ENCODE measurements around the gene CHURC1.

GRCh38 chr14:64875350-64875749 lies 38.9 kb upstream of the CHURC1 start:
- TF ChIP-seq EZH2 (IDR thresholded peaks at IDR 0.05; ENCODE audit: low read depth, low read length, severe bottlenecking) (no peak), RAD21 (IDR thresholded peaks at IDR 0.05 in 1 of 2, conservative IDR thresholded peaks at IDR 0.05 in 1 of 2; ENCODE audit: low read depth in 2 of 2, low read length in 2 of 2) (no peak), RFX5 (IDR thresholded peaks at IDR 0.05; ENCODE audit: borderline replicate concordance, low read depth, low read length) (no peak), POLR2AphosphoS5 (IDR thresholded peaks at IDR 0.05; ENCODE audit: low read depth, low read length) (no peak), SP4 (IDR thresholded peaks at IDR 0.05; ENCODE audit: low read length) (no peak), HDAC2 (IDR thresholded peaks at IDR 0.05; ENCODE audit: borderline replicate concordance in 1 of 2, low read depth in 2 of 2, low read length in 2 of 2) (no peak), TBP (IDR thresholded peaks at IDR 0.05; ENCODE audit: low read depth, low read length) (no peak), KDM1A (IDR thresholded peaks at IDR 0.05; ENCODE audit: borderline replicate concordance, low read length) (no peak), POLR2A (IDR thresholded peaks at IDR 0.05; ENCODE audit: control extremely low read depth in 1 of 2, low read depth in 2 of 2, low read length in 2 of 2) (no peak), TAF1 (IDR thresholded peaks at IDR 0.05; ENCODE audit: low read depth, low read length) (no peak), BACH1 (IDR thresholded peaks at IDR 0.05; ENCODE audit: low read length) (no peak), ZNF274 (IDR thresholded peaks at IDR 0.05; ENCODE audit: borderline replicate concordance, extremely low read depth, low read length) (no peak)
- TF ChIP-seq, protein P1, sequence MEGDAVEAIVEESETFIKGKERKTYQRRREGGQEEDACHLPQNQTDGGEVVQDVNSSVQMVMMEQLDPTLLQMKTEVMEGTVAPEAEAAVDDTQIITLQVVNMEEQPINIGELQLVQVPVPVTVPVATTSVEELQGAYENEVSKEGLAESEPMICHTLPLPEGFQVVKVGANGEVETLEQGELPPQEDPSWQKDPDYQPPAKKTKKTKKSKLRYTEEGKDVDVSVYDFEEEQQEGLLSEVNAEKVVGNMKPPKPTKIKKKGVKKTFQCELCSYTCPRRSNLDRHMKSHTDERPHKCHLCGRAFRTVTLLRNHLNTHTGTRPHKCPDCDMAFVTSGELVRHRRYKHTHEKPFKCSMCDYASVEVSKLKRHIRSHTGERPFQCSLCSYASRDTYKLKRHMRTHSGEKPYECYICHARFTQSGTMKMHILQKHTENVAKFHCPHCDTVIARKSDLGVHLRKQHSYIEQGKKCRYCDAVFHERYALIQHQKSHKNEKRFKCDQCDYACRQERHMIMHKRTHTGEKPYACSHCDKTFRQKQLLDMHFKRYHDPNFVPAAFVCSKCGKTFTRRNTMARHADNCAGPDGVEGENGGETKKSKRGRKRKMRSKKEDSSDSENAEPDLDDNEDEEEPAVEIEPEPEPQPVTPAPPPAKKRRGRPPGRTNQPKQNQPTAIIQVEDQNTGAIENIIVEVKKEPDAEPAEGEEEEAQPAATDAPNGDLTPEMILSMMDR (IDR thresholded peaks at IDR 0.05; ENCODE audit: control extremely low read depth in 1 of 3, insufficient read depth in 1 of 3, low read depth in 1 of 3, low read length in 3 of 3), result no peak
- TF ChIP-seq, protein P2, sequence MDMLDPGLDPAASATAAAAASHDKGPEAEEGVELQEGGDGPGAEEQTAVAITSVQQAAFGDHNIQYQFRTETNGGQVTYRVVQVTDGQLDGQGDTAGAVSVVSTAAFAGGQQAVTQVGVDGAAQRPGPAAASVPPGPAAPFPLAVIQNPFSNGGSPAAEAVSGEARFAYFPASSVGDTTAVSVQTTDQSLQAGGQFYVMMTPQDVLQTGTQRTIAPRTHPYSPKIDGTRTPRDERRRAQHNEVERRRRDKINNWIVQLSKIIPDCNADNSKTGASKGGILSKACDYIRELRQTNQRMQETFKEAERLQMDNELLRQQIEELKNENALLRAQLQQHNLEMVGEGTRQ (IDR thresholded peaks at IDR 0.05; ENCODE audit: low read length), result no peak
